Muscle of back (tissue), 11 donors: ENCODE results near the gene POLR2J2. TPM values are rescaled to one million over a fixed set of nuclear protein-coding genes. Genes with fewer than 3 reads are reported as not detected.
"Not testable (repeated sequence)": the region's sequence is repeated elsewhere in the genome, so short reads cannot be mapped to it uniquely, and the experiment has no call there.

ENCODE experiments used
- DNase-seq, 3 donors: peaks; one replicate each; pipeline versions ENCODE4 v3.0.0 to v3.0.0-alpha.2; 2013
- polyA plus RNA-seq, 10 donors: library from polyadenylated mRNA; unstranded; fragments of 120-200 nt; gene quantifications; one replicate each; pipeline ENCODE4 v1.2.1, GENCODE V29; 2013; ENCODE audit not compliant: insufficient read length in 10 of 10

POLR2J2 gene
- polyA plus RNA-seq, 10 donors, result 0.54 to 4.3 (median 2.4) TPM; not detected in 1

DNA sequence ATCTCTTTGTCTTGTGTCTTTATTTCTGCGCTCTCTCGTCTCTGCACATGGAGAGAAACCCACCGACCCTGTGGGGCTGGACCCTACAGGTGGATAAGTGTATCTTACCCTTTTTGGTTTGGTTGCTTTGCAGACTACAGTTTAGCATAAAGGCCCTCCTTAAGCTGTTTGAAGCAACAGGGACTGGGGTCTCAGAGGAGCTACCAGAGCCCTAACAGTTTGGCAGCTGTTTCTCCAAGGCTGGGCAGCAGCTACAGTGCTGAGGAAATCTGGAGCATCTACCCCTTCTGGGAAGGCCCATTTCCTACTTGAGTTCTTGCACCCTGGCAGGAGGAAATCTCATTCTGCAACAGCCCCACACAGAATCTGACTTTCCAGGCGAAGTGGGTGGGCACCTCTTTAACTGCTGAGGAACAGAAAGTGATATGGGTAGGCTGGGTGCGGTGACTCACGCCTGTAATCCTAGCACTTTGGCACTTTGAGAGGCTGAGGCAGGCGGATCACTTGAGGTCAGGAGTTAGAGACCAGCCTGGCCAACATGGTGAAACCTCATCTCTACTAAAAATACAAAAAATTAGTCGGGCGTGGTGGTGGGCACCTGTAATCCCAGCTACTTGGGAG lies 2.1 kb upstream of the POLR2J2 start:
- not testable (repeated sequence) for DNase-seq

DNA sequence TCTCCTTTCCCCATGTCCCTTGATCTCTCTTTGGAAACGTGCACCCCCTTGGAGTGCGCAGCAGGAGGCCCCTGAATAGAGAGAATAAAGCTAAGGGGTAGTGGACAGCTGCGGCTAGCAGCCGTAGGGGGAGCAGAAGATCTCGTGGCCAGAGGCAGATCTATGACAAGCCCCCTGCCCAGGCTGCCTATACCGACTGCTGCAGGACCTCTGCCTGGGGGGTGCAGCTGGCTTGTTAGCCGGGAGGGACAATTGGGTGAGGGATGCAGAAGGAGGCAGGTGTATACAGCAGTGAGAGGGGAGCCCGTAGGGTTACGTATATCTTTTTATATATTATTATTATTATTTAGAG lies 469 bp upstream of the POLR2J2 start:
- DNase-seq, result not testable (repeated sequence)

DNA sequence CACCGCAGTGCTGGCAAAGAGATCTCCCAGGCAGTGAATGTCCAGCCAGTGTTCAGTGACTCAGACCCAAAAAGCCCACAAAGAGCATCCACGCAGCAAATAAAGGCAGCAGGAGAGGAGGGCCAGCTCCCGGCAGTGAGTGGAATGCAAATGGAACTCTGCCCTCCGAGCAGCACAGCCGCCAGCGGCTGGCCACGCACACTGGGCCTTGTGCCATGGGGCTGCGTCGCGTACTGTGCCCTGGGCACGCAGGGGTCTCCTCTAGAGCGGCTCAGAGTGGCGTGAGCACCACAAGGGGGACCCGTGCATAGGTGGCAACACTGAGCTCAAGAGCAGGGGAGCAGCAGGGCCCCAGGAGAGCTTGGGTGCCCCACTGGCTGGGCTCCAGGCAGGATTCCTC lies 3.9 kb downstream of the POLR2J2 start:
- DNase-seq, result not testable (repeated sequence)

DNA sequence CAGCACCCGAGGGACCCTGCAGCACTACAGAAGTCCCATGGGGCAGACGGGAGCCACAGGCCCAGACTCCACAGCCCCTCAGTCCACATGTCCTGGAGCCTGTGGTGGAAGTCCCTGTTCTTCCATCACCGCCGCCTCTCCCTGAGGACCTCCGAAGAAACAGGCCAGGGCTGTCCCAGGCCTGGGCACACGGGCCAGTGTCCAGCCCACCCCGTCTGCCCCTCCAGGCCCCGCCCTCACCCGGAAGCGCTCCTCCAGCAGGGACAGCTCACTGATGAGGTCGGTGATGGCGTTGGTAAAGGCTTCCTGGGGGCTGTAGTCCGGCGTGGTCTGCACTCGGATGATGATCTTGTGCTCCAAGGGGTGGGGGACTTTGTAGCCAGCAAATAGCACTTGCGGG lies 4.6 kb downstream of the POLR2J2 start:
- not testable (repeated sequence) for DNase-seq

GRCh38 chr7:102664765-102665164 lies 6.7 kb downstream of the POLR2J2 start:
- not testable (repeated sequence) for DNase-seq

GRCh38 chr7:102649924-102650323 lies 21.5 kb downstream of the POLR2J2 start, which contains the start of gene SPDYE2B:
Gene SPDYE2B, plus strand, starts transcription at chr7:102650319. Its CDS starts 2,030 bp downstream, at chr7:102652349.
- not testable (repeated sequence) for DNase-seq

DNA sequence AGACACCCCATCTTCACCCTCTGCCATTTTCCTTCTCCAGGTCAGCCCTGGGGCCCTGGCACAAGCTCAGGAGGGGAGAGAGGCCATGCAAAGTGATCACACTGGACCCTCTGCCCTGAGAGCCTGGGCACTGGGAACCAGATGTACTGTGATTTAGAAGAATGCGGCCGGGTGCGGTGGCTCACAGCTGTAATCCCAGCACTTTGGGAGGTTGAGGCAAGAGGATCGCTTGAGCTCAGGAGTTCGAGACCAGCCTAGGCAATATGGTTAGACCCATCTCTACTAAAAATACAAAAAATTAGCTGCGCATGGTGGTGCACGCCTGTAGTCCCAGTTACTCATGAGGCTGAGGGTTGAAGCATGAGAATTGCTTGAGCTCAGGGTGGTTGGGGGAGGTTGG lies 23.6 kb downstream of the POLR2J2 start:
- not testable (repeated sequence) for DNase-seq

GRCh38 chr7:102643404-102643803 lies 28.1 kb downstream of the POLR2J2 start:
- DNase-seq, result not testable (repeated sequence)

- DNase-seq, result not testable (repeated sequence)
Measured at GRCh38 chr7:102642691-102643090, 28.8 kb downstream of the POLR2J2 start, which contains the start of gene UPK3BL1. Gene UPK3BL1, minus strand, starts transcription at chr7:102642791. Its CDS starts 50 bp downstream, at chr7:102642741.

DNA sequence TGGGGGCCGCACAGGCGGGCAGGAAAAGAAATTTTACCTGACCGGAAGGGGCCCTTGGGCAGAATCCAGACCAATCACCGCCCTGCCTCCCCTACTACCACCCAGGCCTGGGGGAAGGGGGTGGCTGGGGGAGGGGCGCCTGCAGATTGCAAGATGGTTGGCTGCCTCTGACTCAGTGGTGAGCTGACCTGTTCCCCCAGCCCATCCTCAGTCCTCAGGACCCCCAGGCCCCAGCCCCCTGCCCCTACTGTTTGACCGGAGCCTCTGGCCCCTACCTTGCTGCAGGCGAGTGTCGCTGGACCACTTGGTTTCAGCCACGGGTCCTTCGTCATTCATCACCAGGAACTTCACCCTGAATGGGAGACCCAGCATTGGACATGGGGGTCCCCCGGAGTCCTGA lies 32.6 kb downstream of the POLR2J2 start:
- peak in 1 of 3 donors; percentile 0 for DNase-seq

DNA sequence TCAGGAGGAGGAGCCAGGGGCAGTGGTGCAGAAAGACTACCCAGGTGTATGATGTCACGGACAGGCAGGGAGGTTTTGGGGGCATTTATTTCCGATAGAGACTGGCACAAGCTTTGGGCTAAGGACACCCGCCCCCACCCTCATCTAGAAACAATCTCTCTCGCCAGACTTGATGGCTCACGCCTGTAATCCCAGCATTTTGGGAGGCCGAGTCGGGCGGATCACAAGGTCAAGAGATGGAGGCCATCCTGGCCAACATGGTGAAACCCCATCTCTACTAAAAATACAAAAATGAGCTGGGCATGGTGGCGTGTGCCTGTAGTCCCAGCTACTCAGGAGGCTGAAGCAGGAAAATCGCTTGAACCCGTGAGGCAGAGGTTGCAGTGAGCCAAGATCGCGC lies 34.5 kb downstream of the POLR2J2 start:
- not testable (repeated sequence) for DNase-seq

DNA sequence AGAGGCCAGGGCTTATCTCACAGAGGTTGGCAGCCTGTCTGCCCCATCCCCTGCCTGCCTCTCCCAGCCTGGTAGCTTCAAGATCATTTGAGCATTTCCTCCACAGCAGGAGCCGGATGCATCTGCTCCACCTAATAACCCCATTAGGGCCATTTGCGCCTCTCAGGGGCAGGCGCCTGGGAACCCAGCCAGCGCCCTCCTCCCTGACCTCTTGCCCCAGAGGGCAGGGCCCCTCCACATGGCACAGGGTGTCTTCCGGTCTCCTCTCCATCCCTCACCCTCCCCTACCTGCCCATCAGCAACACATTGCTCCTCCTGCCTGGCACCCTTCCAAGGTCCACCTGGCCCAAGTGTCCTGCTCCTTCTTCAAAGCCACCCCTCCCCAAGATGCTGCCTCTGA lies 36.1 kb downstream of the POLR2J2 start:
- DNase-seq, result not testable (repeated sequence)

DNA sequence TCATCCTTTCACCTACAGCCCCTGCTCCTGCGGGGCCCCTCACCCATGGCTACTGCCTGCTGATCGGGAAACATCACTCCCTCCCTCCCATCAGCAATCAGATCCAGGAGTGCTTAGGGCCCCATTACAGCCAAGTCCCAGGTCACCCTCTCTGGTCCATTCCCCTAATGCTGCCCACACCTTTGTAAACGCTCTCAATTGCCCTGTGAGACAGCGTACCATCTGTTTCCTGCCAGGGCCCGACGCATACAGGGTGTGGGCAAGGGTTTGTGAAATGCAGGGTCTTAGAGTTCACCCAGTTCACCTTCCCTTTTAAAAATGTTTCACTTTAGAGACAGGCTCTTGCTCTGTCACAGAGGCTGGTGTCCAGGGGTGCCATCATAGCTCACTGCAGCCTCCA lies 37.2 kb downstream of the POLR2J2 start:
- not testable (repeated sequence) for DNase-seq

DNA sequence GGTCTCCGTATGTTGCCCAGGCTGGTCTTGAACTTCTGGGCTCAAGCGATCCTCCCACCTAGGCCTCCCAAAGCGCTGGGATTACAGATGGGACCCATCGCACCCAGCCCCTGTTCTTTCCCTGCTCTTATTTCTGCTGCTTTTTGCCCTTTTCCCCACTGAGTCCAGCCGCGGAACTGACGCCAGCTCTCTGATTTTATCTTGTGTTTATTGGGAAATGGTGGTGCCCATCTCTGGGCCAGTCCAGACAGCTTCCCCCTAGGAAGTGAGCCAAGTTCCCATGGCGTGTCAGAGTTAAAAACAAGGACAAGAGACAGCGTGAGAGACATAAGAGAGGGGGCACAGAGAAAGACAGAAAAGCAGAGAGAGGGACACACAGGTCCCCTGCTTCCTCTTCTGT lies 40.8 kb downstream of the POLR2J2 start:
- not testable (repeated sequence) for DNase-seq

DNA sequence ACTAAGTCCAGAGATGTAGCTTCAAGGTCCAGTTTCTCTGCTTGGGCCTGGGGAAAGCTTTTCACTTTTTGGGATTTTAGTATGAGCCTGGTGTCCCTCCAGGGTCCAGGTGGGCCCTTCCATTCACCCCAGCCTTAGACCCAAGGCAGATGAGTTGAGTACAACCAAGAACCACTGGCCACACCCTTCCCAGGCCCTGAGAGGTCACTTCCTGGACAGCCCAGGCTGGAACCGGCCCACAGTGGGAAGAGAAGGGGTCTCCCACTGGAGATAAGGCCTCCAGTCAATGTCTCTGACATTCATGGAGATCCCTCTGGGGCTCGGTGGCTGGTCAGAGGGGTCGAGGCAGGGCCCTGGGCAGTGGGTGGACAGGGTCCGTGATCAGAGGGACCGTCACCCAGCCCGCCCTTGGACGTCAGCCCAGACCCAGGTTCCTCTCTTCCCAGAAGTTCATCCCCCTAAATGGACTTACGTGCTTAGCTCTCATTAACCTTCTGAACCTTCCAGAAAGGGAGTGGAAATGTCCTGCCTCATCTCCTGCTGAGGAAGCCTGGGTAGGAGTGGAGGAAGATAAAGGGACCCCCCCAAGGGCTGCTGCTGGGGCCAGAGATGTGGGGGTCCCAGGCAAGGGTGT lies 44.1 kb downstream of the POLR2J2 start:
- not testable (repeated sequence) for DNase-seq

DNA sequence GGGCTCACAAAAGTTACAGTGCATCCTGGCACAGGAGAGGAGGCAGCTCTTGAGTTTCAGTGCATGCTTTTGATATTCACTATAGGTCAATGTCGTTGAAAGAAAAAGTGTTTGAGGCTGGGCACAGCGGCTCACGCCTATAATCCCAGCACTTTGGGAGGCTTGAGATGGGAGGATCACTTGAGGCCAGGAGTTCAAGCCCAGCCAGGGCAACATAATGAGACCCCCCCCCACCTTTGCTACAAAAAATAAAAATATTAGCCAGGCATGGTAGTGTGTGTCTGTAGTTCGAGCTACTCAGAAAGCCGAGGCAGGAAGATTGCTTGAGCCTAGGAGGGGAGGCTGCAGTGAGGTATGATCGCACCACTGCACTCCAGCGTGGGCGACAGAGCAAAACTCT lies 53.3 kb downstream of the POLR2J2 start:
- peak in 1 of 3 donors; percentile 0 for DNase-seq

GRCh38 chr7:102616507-102617125 lies 54.8 kb downstream of the POLR2J2 start, which contains the start of gene RASA4:
Gene RASA4, minus strand, starts transcription at chr7:102616756. Its CDS starts 67 bp downstream, at chr7:102616689.
- DNase-seq, result peak in 2 of 3 donors; percentile 34 to 46

Other genes with a start within 250 kb of the POLR2J2 start
- gene ORAI2, start 238.1 kb downstream of the POLR2J2 start, polyA plus RNA-seq, result 10 to 100 TPM in 5 of 10 donors, 1 to 10 TPM in 5; 6.3 to 16.0 (median 9.7) TPM
- 1 to 10 TPM; 5.6 to 9.4 (median 7.5) TPM for gene ALKBH4, start 206.8 kb downstream of the POLR2J2 start, polyA plus RNA-seq
- 10 to 100 TPM in 7 of 10 donors, 1 to 10 TPM in 3; 8.5 to 16.0 (median 10.7) TPM for gene LRWD1, start 206.7 kb downstream of the POLR2J2 start, polyA plus RNA-seq
- 10 to 100 TPM; 22.1 to 36.5 (median 27.2) TPM for gene POLR2J, start 192.7 kb downstream of the POLR2J2 start, polyA plus RNA-seq
- 10 to 100 TPM in 9 of 10 donors, 1 to 10 TPM in 1; 8.4 to 21.6 (median 11.4) TPM for gene RASA4B, start 153.9 kb downstream of the POLR2J2 start, polyA plus RNA-seq
- 10 to 100 TPM in 3 of 10 donors, 1 to 10 TPM in 7; 1.2 to 16.5 (median 8.6) TPM for gene UPK3BL2, start 128.0 kb downstream of the POLR2J2 start, polyA plus RNA-seq
- gene SPDYE2, start 120.4 kb downstream of the POLR2J2 start, polyA plus RNA-seq, result 10 to 100 TPM in 3 of 10 donors, 1 to 10 TPM in 7; 2.3 to 13.2 (median 5.3) TPM
- 10 to 100 TPM; 50.7 to 80.4 (median 63.5) TPM for gene POLR2J3, start 99.1 kb downstream of the POLR2J2 start, polyA plus RNA-seq
- gene RASA4, start 54.9 kb downstream of the POLR2J2 start, polyA plus RNA-seq, result 10 to 100 TPM; 16.3 to 43.7 (median 27.8) TPM
- gene UPK3BL1, start 28.9 kb downstream of the POLR2J2 start, polyA plus RNA-seq, result 10 to 100 TPM in 6 of 10 donors, 1 to 10 TPM in 4; 3.7 to 50.4 (median 10.9) TPM
- 1 to 10 TPM in 7 of 10 donors, under 1 TPM in 3; 0.32 to 3.9 (median 1.7) TPM for gene SPDYE2B, start 21.3 kb downstream of the POLR2J2 start, polyA plus RNA-seq
- 1 to 10 TPM; 3.5 to 8.2 (median 5.2) TPM for gene FAM185A, start 77.3 kb upstream of the POLR2J2 start, polyA plus RNA-seq
- gene LRRC17, start 241.3 kb upstream of the POLR2J2 start, polyA plus RNA-seq, result 10 to 100 TPM; 28.5 to 63.5 (median 39.1) TPM